Right ventricle myocardium inferior (tissue), 1 donor: ENCODE results near the gene LRRC75A. TPM values are rescaled to one million over a fixed set of nuclear protein-coding genes. Genes with fewer than 3 reads are reported as not detected.

Experiments
- total RNA-seq: library from RNA; stranded (reverse); fragmentation: NEBNext Ultra II Directional; extraction: Animal tissue kit (Norgen Biotek cat#: 25700); gene quantifications from one replicate; pipeline ENCODE4 v1.2.1, GENCODE V29; 2021
- donor health status: DM: no; HTN: yes; CAD: no; lungs with severe emphysema.

The LRRC75A gene
- total RNA-seq, 1 donor from 2014 or later: 1.1 TPM

Other genes with a start within 250 kb of the LRRC75A start
- gene CENPV, start 138.7 kb downstream of the LRRC75A start, total RNA-seq: 12.8 TPM
- 1,403 TPM for gene UBB, start 111.1 kb downstream of the LRRC75A start, total RNA-seq
- gene TRPV2, start 76.6 kb downstream of the LRRC75A start, total RNA-seq: 11.2 TPM
- 8.0 TPM for gene ZNF287, start 77.0 kb upstream of the LRRC75A start, total RNA-seq
- gene ZNF624, start 161.7 kb upstream of the LRRC75A start, total RNA-seq: 2.0 TPM
- 1.5 TPM for gene CCDC144A, start 198.0 kb upstream of the LRRC75A start, total RNA-seq